Fibroblast of lung (primary cell): ENCODE results near the gene CDRT15. TPM values are rescaled to one million over a fixed set of nuclear protein-coding genes. Genes with fewer than 3 reads are reported as not detected.

Experiments
- DNase-seq, 2 donors: peaks; one replicate each; pipeline versions ENCODE4 v3.0.0 to v3.0.0-alpha.2; 2010; ENCODE audit warnings: low read depth in 2 of 2
- H2AFZ ChIP-seq: 2 replicates; pipeline ENCODE4 v1.5.1; 2012; ENCODE audit warnings: low read length, control low read depth, inconsistent platforms
- H3K27ac ChIP-seq: 2 replicates; pipeline ENCODE4 v1.5.1; 2011; ENCODE audit warnings: low read length, control low read depth; ENCODE audit not compliant: insufficient read depth
- H3K27me3 ChIP-seq: 2 replicates; pipeline ENCODE4 v1.5.1; 2011; ENCODE audit warnings: mild to moderate bottlenecking, low read length; ENCODE audit not compliant: control insufficient read depth, insufficient read depth
- H3K36me3 ChIP-seq: 2 replicates; pipeline ENCODE4 v1.5.1; 2011; ENCODE audit warnings: low read length; ENCODE audit not compliant: control insufficient read depth, insufficient read depth
- H3K4me1 ChIP-seq: 2 replicates; pipeline ENCODE4 v1.5.1; 2011; ENCODE audit warnings: low read length; ENCODE audit not compliant: control insufficient read depth, insufficient read depth; ENCODE audit errors: extremely low read depth
- H3K4me2 ChIP-seq: 2 replicates; pipeline ENCODE4 v1.5.1; 2011; ENCODE audit warnings: low read length, control low read depth; ENCODE audit not compliant: insufficient read depth; ENCODE audit errors: extremely low read depth
- H3K4me3 ChIP-seq, 4 experiments: fragments of 200-600 bp in 1 of 4; sonication (generic) in 1 of 4; replicated peaks in 1 of 4; 2 replicates each; pipeline ENCODE4 v1.5.1; 2011 to 2016; ENCODE audit warnings: low read length in 4 of 4, low read depth in 3 of 4, mild to moderate bottlenecking in 3 of 4, control low read depth in 2 of 4, inconsistent platforms in 1 of 4, mixed read lengths in 1 of 4; ENCODE audit not compliant: insufficient read depth in 1 of 4; ENCODE audit errors: control extremely low read depth in 1 of 4
- H3K79me2 ChIP-seq: 2 replicates; pipeline ENCODE4 v1.5.1; 2012; ENCODE audit warnings: mild to moderate bottlenecking, low read length, inconsistent platforms; ENCODE audit not compliant: control insufficient read depth, insufficient read depth
- H3K9ac ChIP-seq: 2 replicates; pipeline ENCODE4 v1.5.1; 2011; ENCODE audit warnings: mild to moderate bottlenecking, low read length, control low read depth; ENCODE audit not compliant: insufficient read depth
- H3K9me3 ChIP-seq: 2 replicates; pipeline ENCODE4 v1.5.1; 2012; ENCODE audit warnings: low read depth, low read length; ENCODE audit not compliant: control insufficient read depth, insufficient read depth
- H4K20me1 ChIP-seq: 2 replicates; pipeline ENCODE4 v1.5.1; 2011; ENCODE audit warnings: low read length; ENCODE audit not compliant: control insufficient read depth, insufficient read depth; ENCODE audit errors: extremely low read depth
- EZH2 ChIP-seq: IDR thresholded peaks from 2 replicates; pipeline ENCODE4 v1.5.1; 2012; ENCODE audit warnings: low read length, control low read depth, mild to moderate bottlenecking; ENCODE audit errors: missing control alignments
- polyA plus RNA-seq, 2 donors: library from polyadenylated mRNA; depleted of rRNA in 1 of 2; stranded (reverse) in 1 of 2; unstranded in 1 of 2; fragments of >200 nt; gene quantifications; 2 replicates each; pipeline ENCODE4 v1.2.1, GENCODE V29; 2011 to 2012; ENCODE audit warnings: missing spikeins in 1 of 2
- total RNA-seq: library from RNA; depleted of rRNA; stranded (reverse); fragments of >200 nt; gene quantifications from 2 replicates; pipeline ENCODE4 v1.2.1, GENCODE V29; 2014
- TF ChIP-seq, protein P1 (sequence below), 2 donors: IDR thresholded peaks in 1 of 2; conservative IDR thresholded peaks in 1 of 2; 1 replicate in 1 of 2; 2 replicates in 1 of 2; pipeline ENCODE4 v1.5.1; 2011 to 2012; ENCODE audit warnings: low read length in 2 of 2, control low read depth in 1 of 2, inconsistent platforms in 1 of 2, low read depth in 1 of 2, mild to moderate bottlenecking in 1 of 2

The CDRT15 gene
- total and polyA plus RNA-seq, 2 donors (not counting 1 experiment from before 2014, with no cell fraction given), result not detected

DNA sequence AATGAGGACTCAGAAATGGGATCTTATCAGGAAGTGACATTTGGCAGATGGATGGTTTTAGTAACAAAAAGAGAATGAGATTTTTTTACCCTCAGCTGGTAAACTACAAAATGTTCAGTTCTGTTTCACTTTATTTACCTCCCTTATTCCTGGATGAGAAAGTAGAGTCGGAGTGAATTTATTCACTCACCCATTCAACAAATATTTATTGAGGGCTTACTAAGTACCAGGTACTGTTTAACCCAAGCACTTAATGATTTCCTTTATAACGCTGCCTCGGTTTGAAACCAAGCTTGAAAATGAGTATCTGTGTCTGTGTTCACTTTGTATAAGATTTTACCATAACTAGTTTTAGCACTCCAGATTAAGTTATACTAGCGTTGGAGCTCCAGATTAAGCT lies 38.1 kb downstream of the CDRT15 start:
- Histone ChIP-seq H3K4me1 (no peaks in the 10 kb centered on the region), H2AFZ (no peak overlapping the region), H3K4me3 (no peak overlapping the region), H3K4me2 (no peak overlapping the region), H3K9ac (no peak overlapping the region), H3K9me3 (no peaks in the 10 kb centered on the region), H3K36me3 (no peaks in the 10 kb centered on the region), H3K79me2 (no peaks in the 10 kb centered on the region), H3K27me3 (no peaks in the 10 kb centered on the region), H3K27ac (no peak overlapping the region), H4K20me1 (no peaks in the 10 kb centered on the region)
- no peak for DNase-seq
- TF ChIP-seq, protein P1, sequence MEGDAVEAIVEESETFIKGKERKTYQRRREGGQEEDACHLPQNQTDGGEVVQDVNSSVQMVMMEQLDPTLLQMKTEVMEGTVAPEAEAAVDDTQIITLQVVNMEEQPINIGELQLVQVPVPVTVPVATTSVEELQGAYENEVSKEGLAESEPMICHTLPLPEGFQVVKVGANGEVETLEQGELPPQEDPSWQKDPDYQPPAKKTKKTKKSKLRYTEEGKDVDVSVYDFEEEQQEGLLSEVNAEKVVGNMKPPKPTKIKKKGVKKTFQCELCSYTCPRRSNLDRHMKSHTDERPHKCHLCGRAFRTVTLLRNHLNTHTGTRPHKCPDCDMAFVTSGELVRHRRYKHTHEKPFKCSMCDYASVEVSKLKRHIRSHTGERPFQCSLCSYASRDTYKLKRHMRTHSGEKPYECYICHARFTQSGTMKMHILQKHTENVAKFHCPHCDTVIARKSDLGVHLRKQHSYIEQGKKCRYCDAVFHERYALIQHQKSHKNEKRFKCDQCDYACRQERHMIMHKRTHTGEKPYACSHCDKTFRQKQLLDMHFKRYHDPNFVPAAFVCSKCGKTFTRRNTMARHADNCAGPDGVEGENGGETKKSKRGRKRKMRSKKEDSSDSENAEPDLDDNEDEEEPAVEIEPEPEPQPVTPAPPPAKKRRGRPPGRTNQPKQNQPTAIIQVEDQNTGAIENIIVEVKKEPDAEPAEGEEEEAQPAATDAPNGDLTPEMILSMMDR (conservative IDR thresholded peaks at IDR 0.05 in 1 of 2, IDR thresholded peaks at IDR 0.05 in 1 of 2; ENCODE audit: low read depth in 1 of 2, low read length in 2 of 2), result no peak
- TF ChIP-seq EZH2, result no peak

DNA sequence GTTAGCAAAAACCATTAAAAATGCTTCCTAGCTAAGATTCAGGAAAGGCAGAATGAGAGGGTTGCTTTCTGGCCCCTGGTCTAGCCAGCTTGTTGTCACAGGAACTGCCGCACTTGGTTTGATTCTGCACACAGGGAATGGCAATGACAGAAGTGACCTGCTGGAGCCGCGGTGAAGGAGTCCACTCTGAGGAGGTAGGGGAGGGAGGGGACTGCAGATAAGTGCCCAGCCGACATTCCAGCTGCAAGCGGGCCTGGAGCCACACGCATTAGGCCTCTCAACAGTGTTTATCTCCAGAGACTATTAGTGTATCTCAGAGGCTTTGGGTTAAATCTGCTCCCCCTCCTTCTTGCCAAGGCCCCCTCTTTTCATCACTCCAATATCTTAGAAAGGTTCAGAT lies 38.6 kb downstream of the CDRT15 start:
- no peaks in the 10 kb centered on the region for H4K20me1 ChIP-seq
- no peaks in the 10 kb centered on the region for H3K4me1 ChIP-seq
- H3K4me3 ChIP-seq, result no peak overlapping the region
- no peak overlapping the region for H2AFZ ChIP-seq
- H3K9ac ChIP-seq, result no peak overlapping the region
- no peaks in the 10 kb centered on the region for H3K79me2 ChIP-seq
- DNase-seq, result no peak
- no peaks in the 10 kb centered on the region for H3K9me3 ChIP-seq
- no peak overlapping the region for H3K27ac ChIP-seq
- no peaks in the 10 kb centered on the region for H3K27me3 ChIP-seq
- no peaks in the 10 kb centered on the region for H3K36me3 ChIP-seq
- TF ChIP-seq, protein P1 (conservative IDR thresholded peaks at IDR 0.05 in 1 of 2, IDR thresholded peaks at IDR 0.05 in 1 of 2; ENCODE audit: low read depth in 1 of 2, low read length in 2 of 2), result no peak
- no peak for TF ChIP-seq EZH2
- H3K4me2 ChIP-seq, result no peak overlapping the region

DNA sequence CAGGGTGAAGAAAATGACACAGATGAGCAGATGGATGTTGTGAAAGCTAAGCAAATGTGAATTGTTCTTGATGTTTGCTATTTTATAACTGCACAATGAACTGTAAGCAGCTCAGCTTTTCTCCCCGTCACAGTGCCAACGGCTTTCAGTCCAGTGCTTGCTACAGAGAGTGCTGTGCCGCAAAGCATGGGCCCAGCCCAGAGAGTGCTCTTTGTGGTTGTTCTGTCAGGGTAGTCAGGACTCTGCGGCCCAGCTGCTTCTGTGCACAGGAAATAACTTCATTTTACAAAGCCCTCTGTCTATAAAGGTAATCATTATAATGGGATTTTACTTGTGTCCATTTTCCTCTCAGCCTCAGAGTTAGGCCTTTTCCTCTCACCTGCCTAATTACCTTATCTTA lies 39.1 kb downstream of the CDRT15 start:
- H3K36me3 ChIP-seq, result no peaks in the 10 kb centered on the region
- H3K9me3 ChIP-seq, result no peaks in the 10 kb centered on the region
- no peak for TF ChIP-seq EZH2
- TF ChIP-seq, protein P1 (conservative IDR thresholded peaks at IDR 0.05 in 1 of 2, IDR thresholded peaks at IDR 0.05 in 1 of 2; ENCODE audit: low read depth in 1 of 2, low read length in 2 of 2), result no peak
- no peaks in the 10 kb centered on the region for H3K79me2 ChIP-seq
- no peaks in the 10 kb centered on the region for H3K4me1 ChIP-seq
- H3K4me2 ChIP-seq, result no peak overlapping the region
- no peak overlapping the region for H3K4me3 ChIP-seq
- no peaks in the 10 kb centered on the region for H4K20me1 ChIP-seq
- DNase-seq, result no peak
- no peak overlapping the region for H3K27ac ChIP-seq
- H3K27me3 ChIP-seq, result no peaks in the 10 kb centered on the region
- no peak overlapping the region for H3K9ac ChIP-seq
- no peak overlapping the region for H2AFZ ChIP-seq
